NK-92 (cell line): ENCODE measurements around the gene DAB2.

ENCODE experiments used
- DNase-seq: peaks from one replicate; lab custom pipeline; 2025; ENCODE audit not compliant: unreplicated experiment; lab: John Stamatoyannopoulos, UW

Gene DAB2

GRCh38 chr5:39394946-39395345 lies 29.8 kb downstream of the DAB2 start:
- DNase-seq = no peak

- DNase-seq = no peak
Measured at GRCh38 chr5:39390945-39391344, 33.8 kb downstream of the DAB2 start.

DNA sequence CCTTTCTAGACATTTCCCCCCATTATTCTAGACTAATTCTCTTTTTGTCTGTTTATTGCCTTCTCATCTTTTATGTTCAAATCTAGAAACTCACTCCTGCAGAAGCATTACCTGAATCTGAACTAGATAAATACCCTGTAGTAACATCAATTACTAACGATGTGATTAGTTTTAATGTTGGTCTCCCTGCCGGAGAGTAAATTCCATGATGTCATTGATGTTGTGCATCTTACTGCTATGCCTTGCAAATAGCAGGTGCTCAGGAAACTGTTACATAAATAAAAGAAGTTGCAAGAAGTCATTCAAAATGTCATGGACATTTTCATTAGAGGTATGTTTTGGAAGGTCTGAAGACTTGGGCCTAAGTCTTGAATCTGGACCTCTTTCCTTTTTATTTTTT lies 37.5 kb downstream of the DAB2 start:
- no peak for DNase-seq

- no peak for DNase-seq
Measured at GRCh38 chr5:39384271-39384670, 40.5 kb downstream of the DAB2 start.

- no peak for DNase-seq
Measured at GRCh38 chr5:39381376-39381775, 43.4 kb downstream of the DAB2 start.

GRCh38 chr5:39379693-39380092 lies 45.1 kb downstream of the DAB2 start:
- no peak for DNase-seq

DNA sequence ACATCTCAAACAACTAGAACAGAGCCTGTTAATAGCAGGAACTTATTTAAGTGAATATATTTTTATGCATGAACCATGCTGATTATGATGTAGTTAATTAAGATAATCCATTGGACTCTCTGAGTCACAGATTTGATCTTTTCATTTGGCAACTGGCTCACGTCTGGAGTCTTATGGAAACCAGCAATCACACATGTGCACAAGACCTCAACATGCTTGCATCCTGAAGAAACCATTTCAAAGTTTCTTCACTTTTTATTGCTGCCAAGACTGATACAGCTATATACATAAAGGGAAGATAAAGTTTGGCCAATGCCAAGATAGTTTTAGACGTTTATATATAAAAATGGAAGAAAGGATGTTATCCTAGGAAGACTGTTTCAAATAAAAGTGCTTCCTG lies 47.2 kb downstream of the DAB2 start:
- DNase-seq = no peak

GRCh38 chr5:39376293-39376714 lies 48.5 kb downstream of the DAB2 start:
- DNase-seq = no peak

- DNase-seq = no peak
Measured at GRCh38 chr5:39373791-39374190, 51.0 kb downstream of the DAB2 start.

GRCh38 chr5:39371367-39371635 lies 53.5 kb downstream of the DAB2 start:
- DNase-seq = no peak

DNA sequence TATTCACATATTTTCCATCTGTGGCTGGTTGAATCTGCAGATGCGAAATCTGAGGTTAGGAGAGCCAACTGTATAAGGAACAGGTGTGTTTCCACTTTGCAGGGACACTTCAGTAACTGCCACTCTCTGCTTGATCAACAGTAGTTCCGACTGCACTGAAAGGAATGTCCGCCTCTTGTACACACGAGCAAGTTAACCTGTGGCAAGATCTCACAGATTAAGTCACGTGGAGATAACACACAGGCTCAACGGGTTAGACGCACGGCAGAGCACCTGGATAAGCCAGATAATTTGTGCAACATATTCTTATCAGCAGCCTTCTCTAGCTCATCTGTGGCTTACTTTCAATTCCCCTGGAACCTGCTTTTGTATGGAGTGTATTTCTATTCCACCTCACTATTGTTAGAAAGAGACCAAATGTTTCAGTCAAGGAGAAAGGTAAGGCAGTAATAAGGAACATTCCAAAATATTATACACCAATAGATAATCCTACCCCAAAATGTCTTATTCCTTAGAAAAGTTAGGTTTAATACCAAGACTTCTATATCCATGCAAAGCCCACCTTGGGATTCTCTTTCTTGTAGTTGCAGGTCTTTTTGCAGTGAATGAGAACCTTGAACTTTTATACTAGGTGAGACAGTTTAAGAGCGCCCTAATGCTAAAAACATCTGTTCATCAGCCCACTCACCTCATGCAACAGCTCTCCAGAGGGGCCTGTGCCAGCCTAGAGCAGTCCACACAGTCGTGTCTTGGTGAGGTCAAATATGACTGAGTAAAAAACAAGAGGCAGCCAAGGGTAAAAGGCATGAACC lies 54.0 kb downstream of the DAB2 start:
- DNase-seq = no peak

GRCh38 chr5:39369123-39369815 lies 55.5 kb downstream of the DAB2 start:
- DNase-seq = no peak

DNA sequence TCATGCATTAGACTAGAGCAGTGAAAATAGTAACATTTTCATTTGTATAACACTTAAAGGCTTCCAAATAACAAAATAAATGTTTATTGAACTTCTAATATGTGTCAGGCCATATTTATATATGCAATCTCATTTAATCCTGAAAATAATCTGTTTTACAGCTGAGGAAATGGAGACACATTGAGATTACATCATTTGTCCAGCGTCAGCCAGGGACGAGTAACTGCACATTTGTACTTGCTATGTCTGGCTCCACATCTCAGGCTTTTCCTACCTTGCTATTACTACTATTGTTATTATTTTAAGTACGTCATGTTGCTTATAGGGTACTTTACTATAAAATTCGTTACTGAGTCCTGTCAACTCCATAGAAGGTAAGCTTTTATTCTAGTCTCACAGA lies 56.7 kb downstream of the DAB2 start:
- no peak for DNase-seq

DNA sequence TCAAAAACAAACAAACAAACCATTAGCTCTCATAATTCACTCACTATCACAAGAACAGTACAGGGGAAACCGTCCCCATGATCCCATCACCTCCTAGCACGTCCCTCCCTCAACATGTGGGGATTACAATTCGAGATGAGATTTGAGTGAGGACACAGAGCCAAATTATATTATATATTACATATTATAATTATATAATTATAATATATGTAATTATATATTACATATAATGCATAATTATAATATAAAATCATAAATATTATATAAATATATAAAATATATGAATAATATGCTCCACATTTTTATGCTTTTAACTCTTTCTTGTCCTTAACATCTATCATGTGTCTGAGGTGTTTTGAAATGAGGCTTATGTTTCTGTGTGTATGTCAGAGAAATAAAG lies 57.1 kb downstream of the DAB2 start:
- DNase-seq = no peak

GRCh38 chr5:39364367-39364766 lies 60.4 kb downstream of the DAB2 start, which contains the start of gene C9:
C9 (minus strand) TSS chr5:39364495; CDS start chr5:39364464, 31 bp downstream.
- DNase-seq = no peak

DNA sequence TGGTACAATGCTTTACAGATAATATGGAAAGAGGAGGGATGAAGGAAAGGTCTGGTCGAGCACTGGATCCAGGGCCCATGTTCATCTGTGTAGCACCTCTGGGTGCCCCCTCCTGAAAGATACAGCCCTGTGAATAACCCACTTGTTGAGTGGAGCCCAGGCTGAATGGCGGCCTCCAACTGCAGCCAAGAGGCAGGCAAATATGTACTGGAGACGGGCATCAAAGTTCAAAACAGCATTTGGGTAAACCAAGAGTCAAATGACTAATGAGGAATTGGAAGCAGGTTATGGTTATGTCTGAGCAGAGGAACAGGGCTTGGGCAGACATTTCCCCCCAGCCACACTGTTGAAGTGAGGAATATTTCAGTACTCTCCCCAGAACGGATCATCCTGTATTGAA lies 61.6 kb downstream of the DAB2 start:
- no peak for DNase-seq

DNA sequence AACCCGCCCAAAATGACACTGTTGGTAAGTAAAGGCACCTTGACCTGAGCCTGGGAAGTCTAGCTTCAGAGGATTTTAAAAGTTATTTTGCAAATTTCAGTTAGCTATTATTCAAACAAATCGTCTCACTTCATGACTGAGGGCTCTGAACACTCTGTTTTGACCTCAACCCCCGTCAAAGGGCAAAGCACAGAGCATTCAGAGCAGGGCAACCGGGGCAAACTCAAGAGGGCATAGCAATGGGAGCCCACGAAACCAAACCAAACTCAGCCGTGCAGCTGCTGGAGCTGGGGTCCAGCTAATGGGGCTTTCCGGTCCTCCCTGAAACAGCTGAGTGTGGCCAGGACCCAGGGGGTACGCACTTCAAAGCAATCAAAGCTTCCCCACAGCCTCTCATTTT lies 62.1 kb downstream of the DAB2 start:
- no peak for DNase-seq

DNA sequence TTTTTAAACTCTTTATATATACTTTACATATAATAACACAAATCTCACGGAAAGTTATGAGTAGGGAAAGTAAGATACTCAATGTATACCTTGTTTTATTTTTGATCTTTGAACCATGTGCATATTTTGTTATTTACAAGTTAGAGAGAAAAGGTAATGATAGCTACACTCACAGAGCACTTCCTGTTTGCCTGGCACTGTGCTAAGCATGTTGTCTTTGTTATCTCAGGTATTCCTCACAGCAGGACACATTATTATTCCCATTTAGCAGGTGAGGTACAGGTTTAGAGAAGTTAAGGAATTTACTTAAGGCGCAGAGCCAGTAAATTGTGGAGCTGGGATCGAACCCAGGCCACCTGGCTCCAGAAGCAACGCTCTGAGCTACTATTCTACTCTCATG lies 63.5 kb downstream of the DAB2 start:
- DNase-seq = no peak

- no peak for DNase-seq
Measured at GRCh38 chr5:39360471-39361111, 64.2 kb downstream of the DAB2 start.

GRCh38 chr5:39356263-39356662 lies 68.5 kb downstream of the DAB2 start:
- no peak for DNase-seq

GRCh38 chr5:39355324-39355723 lies 69.5 kb downstream of the DAB2 start:
- no peak for DNase-seq

DNA sequence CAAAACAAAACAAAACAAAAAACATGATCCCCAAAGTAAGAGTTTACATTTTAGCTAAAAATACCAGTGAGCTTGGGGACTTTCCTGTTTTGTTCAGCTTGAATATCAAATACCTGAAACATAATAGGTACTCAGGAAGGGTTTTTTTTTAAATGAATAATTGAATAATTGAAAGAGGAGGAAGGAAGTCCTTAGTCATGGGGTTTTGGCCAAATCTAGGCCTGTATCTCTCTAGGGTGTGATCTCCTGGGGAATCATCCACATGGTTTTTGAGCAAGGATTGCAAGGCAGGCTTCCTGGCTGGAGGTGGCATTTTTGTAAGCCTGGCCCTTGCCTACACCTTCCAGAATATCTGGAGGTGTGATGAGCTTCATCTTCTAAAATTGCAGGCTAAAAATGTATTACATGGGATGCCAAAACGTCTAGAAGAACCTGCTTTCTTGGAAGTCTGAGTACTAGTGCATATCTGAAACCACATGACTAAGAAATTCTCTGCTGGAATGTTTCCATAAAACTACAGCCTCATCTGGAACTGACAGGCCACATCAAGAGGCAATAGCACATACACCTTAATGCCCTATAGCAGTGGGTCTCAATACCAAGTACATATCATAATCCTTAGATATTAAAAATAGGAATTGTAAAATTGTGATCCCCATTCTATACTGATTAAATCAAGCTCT lies 70.9 kb downstream of the DAB2 start:
- no peak for DNase-seq
